Lower leg skin (tissue), 3 donors: ENCODE results near the gene SLC4A2.

Experiments used
- CTCF ChIP-seq, 3 donors: fragments of 450-650 bp; IDR thresholded peaks; one replicate each; pipeline ENCODE4 v1.5.1; 2016; ENCODE audit warnings: antibody characterized with exemption in 3 of 3, mild to moderate bottlenecking in 3 of 3, moderate library complexity in 2 of 3
- POLR2A ChIP-seq, 2 donors: fragments of 450-650 bp; IDR thresholded peaks; one replicate each; pipeline ENCODE4 v1.6.1; 2016 to 2017; ENCODE audit warnings: antibody characterized with exemption in 2 of 2, mild to moderate bottlenecking in 1 of 2, moderate library complexity in 1 of 2

- TF ChIP-seq CTCF (IDR thresholded peaks at IDR 0.05), result no peak
- no peak for TF ChIP-seq POLR2A (IDR thresholded peaks at IDR 0.05)
These were observed 34.4 kb downstream of the SLC4A2 start for GRCh38 chr7:151093748-151094147.
